ENCODE results near the gene NPR2.

NPR2 gene

GRCh38 chr9:35748858-35749514, 42.4 kb upstream of the NPR2 start, which contains the start of the genes GBA2 and RGP1:
GBA2 (minus strand) TSS chr9:35749228; CDS start chr9:35748704, 524 bp downstream.
RGP1 (plus strand) TSS chr9:35749287; CDS start chr9:35749756, 469 bp downstream.
- DNase-seq (ENCODE audit: low read depth): peak; percentile 58
- no peak for TF ChIP-seq CTCF (conservative IDR thresholded peaks at IDR 0.05; ENCODE audit: low read length)
- peak within 1 kb of the TSS; percentile 86 for H3K4me3 ChIP-seq (ENCODE audit: low read length)

DNA sequence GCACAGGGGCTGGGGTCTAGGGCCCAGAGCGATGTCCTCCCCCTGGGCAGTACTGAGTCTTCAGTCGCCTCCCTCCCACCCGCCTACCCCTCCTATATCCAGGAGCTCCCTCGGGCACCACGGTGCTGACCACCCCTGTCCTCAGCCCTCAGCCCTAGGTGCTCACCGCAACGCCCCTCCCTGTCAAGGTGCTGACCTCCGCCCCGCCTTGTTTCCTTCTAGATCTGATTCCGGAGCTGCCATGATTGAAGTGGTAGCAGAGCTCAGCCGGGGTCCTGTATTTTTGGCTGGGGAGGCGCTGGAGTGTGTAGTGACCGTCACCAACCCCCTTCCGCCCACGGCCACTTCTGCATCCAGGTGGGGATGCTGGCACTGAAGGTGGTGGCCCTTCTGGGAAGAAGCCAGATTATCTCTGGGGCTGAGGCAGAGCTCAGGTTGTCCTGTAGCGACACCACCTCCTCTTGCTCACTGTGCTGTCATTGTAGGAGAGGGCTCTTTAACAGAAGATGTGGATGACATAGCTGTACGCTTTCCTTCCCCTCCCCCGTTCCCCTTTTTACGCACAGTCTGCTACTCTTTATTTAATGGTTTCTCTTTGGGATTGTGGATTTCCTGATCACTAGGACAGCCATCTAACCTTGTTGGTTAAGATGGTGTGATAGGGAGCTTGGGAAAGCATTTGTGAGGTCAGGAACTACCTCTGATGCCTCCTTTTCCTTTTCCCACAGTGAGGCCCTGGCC, 41.7 kb upstream of the NPR2 start:
- DNase-seq (ENCODE audit: low read depth): no peak
- TF ChIP-seq CTCF (conservative IDR thresholded peaks at IDR 0.05; ENCODE audit: low read length): no peak
- H3K4me3 ChIP-seq (ENCODE audit: low read length): peak overlapping the region; percentile 86

DNA sequence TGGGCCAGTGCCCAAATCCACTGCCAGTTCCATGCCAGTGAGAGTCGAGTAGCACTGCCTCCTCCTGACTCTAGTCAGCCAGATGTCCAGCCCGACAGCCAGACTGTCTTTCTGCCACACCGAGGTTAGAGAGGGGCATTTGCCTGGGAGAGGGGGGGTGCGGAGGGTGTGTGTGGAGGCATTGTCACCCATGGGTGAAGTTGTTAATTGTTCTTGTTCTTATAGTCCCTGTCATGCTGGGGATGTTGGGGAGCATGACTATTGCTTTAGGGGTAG, 41.2 kb upstream of the NPR2 start:
- peak overlapping the region; percentile 86 for H3K4me3 ChIP-seq (ENCODE audit: low read length)
- no peak for TF ChIP-seq CTCF (conservative IDR thresholded peaks at IDR 0.05; ENCODE audit: low read length)
- no peak for DNase-seq (ENCODE audit: low read depth)

GRCh38 chr9:35753466-35753865, 37.9 kb upstream of the NPR2 start:
- DNase-seq (ENCODE audit: low read depth): no peak

GRCh38 chr9:35754264-35754663, 37.1 kb upstream of the NPR2 start, which contains the start of gene MSMP:
MSMP (minus strand) TSS chr9:35754276; CDS start chr9:35754129, 147 bp downstream.
- no peak for DNase-seq (ENCODE audit: low read depth)
- no peak for TF ChIP-seq CTCF (conservative IDR thresholded peaks at IDR 0.05; ENCODE audit: low read length)
- H3K4me3 ChIP-seq (ENCODE audit: low read length): no peak within 1 kb of the TSS

More at GRCh38 chr9:35753466-35753865, 37.9 kb upstream of the NPR2 start:
- no peak for TF ChIP-seq CTCF (conservative IDR thresholded peaks at IDR 0.05; ENCODE audit: low read length)
- H3K4me3 ChIP-seq (ENCODE audit: low read length): no peak overlapping the region

DNA sequence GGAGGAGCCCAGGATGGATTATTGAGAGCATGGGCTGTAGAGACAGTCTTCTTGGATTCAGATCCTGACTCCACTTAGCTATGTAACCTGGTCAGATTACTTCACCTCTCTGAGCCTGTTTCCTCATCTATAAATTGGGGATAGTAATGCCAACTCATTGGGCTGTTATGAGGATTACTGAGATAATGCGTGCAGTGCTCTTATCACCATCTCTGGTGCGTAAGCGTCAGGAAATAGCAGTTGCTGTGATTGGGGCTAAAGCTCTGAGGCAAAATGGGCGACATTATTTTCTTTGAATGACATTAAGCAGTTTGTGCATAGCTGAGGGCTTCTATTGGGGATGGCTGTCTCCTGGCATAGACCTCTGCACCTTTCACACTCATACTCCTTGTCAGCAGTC, 36.3 kb upstream of the NPR2 start:
- DNase-seq (ENCODE audit: low read depth): no peak
- H3K4me3 ChIP-seq (ENCODE audit: low read length): no peak overlapping the region
- no peak for TF ChIP-seq CTCF (conservative IDR thresholded peaks at IDR 0.05; ENCODE audit: low read length)

Data from AG10803 (cell line).